CD4-positive, alpha-beta T cell treated with Interleukin-17A for 4 hours (primary cell): ENCODE results near the gene METTL22.

Experiments
- DNase-seq: peaks from one replicate; pipeline ENCODE4 v3.0.0-alpha.2; 2020; ENCODE audit warnings: mixed read lengths

The METTL22 gene

GRCh38 chr16:8621572-8622314, at the start of gene METTL22:
METTL22 (plus strand) TSS chr16:8621698; CDS start chr16:8625666, 3,968 bp downstream.
- DNase-seq = peak; percentile 97

GRCh38 chr16:8572063-8572918, 49.2 kb upstream of the METTL22 start:
- no peak for DNase-seq

GRCh38 chr16:8572919-8573724, 48.4 kb upstream of the METTL22 start:
- no peak for DNase-seq

- no peak for DNase-seq
Observed at GRCh38 chr16:8575399-8575798, 46.1 kb upstream of the METTL22 start.

- DNase-seq = no peak
Observed at GRCh38 chr16:8576141-8577004, 45.1 kb upstream of the METTL22 start.

GRCh38 chr16:8577678-8578304, 43.7 kb upstream of the METTL22 start:
- no peak for DNase-seq

- DNase-seq = no peak
Observed at GRCh38 chr16:8579559-8579958, 41.9 kb upstream of the METTL22 start.

- DNase-seq = no peak
Observed at GRCh38 chr16:8581831-8582580, 39.5 kb upstream of the METTL22 start.

- DNase-seq = no peak
Observed at GRCh38 chr16:8583199-8583598, 38.3 kb upstream of the METTL22 start.

- DNase-seq = no peak
Observed at GRCh38 chr16:8583732-8584131, 37.8 kb upstream of the METTL22 start.

GRCh38 chr16:8585041-8585440, 36.5 kb upstream of the METTL22 start:
- DNase-seq = no peak

- DNase-seq = no peak
Observed at GRCh38 chr16:8585857-8586256, 35.6 kb upstream of the METTL22 start.

- DNase-seq = no peak
Observed at GRCh38 chr16:8587065-8587464, 34.4 kb upstream of the METTL22 start.

- no peak for DNase-seq
Observed at GRCh38 chr16:8588682-8589056, 32.8 kb upstream of the METTL22 start.

GRCh38 chr16:8589057-8589899, 32.2 kb upstream of the METTL22 start:
- no peak for DNase-seq

GRCh38 chr16:8589900-8590688, 31.4 kb upstream of the METTL22 start, which contains the start of gene TMEM114:
TMEM114 (minus strand) TSS chr16:8590511; CDS start chr16:8589838, 673 bp downstream.
- no peak for DNase-seq

- no peak for DNase-seq
Observed at GRCh38 chr16:8590811-8591210, 30.7 kb upstream of the METTL22 start.

GRCh38 chr16:8591451-8591850, 30.0 kb upstream of the METTL22 start:
- no peak for DNase-seq

- DNase-seq = no peak
Observed at GRCh38 chr16:8594149-8594666, 27.3 kb upstream of the METTL22 start.
